NCI-H345 (cell line): ENCODE results near the gene HOXB5.

Experiments used
- DNase-seq: peaks from one replicate; lab custom pipeline; 2025; lab: John Stamatoyannopoulos, UW

HOXB5 gene

DNA sequence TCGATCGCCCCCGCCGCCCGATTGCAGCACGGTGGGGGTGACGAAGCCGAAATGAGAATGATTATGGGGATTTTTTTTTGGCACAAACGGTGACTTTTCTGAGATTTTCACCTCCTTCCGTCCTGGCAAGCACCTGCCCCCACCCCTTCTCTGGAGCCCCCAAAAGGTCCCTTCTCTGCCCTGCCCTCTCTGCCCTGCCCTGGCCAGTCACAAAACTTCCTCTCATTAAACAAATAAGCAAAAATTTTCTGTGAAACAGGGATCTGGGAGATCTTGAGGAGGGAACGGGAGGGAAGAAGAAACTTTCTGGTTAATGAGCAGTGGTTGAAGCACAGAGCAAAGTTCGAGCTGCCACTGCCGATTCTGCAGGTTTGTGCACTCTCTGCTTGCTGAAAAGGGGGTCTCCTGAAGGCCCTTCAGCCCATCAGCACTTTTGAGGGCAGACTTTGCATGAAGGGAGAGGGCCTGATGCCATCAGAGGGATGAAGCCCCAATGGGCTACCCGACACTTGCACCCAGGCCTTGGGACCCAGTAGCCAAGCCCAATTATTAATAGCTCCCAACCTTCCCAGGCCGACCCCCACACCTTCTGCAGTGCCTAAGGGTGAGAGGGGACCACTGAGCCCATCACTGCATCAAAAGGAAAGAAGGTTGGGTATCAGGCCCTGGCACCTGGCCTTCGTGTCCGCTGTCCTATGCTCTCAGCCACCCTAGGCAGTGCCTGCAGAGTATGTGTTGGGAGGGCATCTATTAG lies 22.6 kb upstream of the HOXB5 start:
- DNase-seq = no peak

DNA sequence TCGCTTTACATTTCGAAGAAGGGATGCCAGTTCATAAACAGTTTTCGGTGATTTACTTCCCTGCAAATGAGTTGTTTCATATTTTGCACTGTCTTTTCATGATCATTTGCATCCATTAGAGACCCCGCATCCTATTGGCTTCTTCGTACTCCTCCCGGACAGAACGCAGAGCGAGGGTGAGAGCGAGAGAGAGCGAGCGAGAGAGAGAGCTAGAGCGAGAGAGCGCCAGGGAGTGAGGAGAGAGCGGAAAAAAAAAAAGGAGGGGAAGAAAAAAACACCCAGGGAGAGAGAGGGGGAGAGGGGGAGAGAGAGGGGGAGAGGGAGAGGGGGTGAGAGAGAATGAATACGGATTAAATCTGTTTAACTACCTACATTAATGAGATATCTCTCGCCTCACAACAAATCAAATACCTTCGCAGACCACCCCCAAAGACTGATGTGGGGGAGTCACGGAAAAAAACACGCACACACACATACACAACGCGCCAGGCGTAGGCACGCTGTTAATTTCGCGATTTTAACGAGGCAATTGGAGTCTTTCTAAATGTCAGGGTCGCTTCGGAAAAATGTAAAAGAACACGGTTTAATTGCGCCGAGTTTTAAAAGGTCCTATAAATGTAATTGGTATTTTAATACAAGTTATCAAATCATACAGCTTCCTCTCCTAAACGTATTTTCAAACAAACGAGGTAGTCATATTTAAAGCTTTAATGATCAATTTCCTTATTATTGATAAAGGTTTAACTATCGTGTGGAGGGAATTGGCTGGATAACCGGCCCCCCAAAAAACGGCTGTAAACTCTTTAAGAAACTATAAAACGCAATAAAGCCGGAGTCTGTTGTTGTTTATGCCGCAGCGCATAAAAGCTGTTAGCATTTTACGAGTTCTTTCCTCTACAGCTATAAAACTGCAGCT lies 21.7 kb upstream of the HOXB5 start, which contains the start of gene HOXB8:
Gene HOXB8, minus strand, starts transcription at position 246 of the 916 bp plus-strand sequence. CDS start 588 bp downstream, outside the sequence.
- no peak for DNase-seq

DNA sequence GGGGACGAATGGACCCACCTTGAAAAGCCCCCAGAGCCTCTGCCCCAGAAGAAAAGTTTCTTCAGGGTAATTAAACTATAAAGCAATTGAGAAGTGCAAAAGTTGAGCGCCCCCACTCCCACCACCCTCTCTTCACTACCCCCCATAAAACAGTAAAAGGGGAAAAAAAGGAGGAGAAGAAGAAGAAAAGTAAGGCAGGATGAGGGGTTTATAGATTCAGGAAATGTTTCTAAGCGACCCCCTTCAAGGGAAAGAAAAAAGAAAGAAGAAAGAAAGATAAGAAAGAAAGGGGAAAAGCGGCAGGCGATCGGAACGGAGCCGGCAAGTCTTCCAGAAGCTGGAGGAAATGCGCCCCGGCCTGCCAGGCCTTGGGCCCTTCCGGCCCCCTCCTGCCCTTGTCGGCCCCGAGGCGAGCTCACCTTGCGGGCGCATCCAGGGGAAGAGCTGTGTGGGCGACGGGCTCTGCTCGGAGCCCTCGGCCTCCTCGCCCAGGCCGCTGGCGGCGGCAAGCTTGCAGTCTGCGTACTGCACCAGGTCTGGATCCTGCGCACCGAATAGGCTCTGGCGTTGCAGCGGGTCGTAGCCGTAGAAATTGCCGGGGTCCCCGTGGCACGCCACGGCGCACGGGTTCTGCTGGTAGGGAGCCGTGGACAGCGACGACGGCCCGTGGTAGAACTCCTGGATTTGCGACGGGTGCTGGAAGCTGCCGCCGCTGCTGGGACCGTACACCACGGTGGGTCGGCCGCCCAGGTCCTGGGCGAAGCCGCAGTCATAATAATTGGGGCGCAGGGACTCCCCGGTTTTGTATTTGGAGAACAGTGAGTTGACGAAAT lies 20.5 kb upstream of the HOXB5 start:
- DNase-seq = no peak

DNA sequence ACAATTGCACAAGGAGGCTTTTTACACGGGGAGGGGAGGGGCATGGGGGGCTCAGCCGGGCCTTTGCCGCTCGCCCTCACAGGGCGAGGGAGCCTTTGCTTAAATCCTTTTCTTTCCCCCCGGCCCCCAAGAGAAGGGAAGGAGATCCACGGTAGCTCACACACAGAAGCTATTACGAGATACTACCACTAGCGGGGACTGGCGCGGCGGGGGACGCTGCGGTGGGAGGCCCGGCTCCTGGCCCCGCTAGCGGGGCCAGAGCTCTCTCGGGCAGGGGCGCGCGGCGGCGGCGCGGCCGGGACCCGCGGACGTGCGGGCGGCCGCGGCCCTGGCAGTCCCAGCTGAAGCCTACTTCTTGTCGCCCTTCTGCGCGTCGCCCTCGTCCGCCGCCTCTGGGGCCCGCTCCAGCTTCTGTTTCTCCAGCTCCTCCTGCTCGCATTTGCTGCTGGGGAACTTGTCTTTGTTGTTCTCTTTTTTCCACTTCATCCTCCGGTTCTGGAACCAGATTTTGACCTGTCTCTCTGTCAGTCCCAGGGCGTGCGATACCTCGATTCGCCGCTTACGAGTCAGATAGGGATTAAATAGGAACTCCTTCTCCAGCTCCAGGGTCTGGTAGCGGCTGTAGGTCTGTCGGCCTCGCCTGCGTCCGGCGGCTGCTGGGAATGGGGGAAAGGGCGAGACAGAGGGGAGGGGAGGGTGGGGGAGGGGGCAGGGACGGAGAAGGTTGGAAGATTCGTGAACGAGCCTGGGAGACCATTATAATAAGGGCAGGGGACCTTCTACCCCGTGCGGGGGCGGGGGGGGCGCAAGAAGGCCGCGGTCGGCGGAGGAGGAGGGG lies 19.5 kb upstream of the HOXB5 start:
- DNase-seq = peak; percentile 65

DNA sequence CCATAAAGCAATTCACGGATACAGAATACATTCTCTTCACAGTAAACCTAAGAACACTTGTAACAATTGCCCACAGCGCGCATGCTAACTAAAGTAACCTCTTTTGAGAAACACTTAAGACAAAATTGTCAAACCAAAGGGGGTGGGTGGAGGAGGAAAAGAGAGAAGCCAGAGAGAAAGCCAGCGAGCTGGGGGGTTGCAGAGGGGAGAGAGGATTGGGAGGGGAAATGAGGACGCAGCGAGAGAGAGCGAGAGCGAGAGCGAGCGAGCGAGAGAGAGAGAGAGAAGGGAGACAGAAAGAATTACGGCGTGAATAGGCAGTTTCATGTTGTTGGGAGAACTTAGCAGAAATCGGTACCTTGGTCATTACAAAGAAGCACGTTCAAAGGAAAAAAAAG lies 18.9 kb upstream of the HOXB5 start:
- DNase-seq = peak; percentile 87

DNA sequence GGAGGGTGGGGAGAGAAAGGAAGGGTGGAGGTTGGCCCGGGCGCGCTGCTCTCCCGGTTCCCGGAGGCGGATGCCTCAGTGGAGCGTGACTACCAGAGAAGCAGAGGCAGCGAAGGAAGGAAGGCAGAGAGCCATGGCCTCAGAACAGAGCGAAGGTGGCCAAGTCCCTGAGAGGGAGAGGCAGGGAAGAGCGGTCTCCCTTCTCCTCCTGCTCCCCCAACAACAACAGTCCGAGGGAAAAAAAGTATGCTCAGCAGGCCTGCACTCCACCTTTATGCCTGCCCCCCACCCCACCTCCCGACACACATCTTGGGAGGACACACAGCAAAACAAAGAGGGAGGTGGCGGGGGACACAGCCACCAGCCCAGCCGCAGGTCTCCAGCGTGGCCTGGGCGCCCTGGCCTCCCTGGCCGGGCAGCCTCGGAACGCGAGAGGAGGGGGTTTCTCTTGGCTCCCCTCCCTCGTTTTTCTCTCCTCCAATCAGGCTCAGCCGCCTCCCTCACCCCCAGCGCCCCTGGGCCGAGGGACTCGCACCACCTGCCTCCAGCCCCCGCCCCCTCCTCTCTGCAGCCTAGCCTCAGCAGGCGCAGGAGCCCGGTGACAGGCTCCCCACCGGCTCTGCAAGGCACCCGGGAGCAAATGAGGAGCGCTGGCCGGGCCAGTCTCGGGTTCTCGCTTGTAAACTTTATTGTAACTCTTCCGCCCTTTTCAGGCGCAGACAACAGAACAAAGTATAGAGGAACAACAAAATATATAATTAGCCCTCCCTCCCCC lies 18.3 kb upstream of the HOXB5 start:
- DNase-seq = peak; percentile 97

DNA sequence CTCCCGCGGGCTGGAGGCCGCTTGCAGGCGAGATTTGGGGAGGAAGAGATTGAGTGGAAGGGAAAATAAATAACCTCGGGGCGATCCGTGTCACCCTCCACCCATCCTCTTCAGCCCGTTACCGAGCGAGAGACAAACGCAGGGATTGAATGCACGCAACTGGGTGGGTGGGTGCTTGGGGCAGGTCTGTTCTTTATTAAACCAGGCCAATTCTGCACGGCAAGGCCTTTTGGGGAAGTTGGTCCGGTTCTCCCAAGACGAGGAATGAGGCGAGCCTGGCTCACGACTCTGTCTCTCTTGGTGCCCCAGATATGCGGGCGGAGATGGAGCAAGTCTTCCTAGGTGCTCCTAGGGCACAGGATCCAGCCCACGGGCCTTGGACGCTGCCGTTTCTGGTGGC lies 17.6 kb upstream of the HOXB5 start:
- peak; percentile 75 for DNase-seq

DNA sequence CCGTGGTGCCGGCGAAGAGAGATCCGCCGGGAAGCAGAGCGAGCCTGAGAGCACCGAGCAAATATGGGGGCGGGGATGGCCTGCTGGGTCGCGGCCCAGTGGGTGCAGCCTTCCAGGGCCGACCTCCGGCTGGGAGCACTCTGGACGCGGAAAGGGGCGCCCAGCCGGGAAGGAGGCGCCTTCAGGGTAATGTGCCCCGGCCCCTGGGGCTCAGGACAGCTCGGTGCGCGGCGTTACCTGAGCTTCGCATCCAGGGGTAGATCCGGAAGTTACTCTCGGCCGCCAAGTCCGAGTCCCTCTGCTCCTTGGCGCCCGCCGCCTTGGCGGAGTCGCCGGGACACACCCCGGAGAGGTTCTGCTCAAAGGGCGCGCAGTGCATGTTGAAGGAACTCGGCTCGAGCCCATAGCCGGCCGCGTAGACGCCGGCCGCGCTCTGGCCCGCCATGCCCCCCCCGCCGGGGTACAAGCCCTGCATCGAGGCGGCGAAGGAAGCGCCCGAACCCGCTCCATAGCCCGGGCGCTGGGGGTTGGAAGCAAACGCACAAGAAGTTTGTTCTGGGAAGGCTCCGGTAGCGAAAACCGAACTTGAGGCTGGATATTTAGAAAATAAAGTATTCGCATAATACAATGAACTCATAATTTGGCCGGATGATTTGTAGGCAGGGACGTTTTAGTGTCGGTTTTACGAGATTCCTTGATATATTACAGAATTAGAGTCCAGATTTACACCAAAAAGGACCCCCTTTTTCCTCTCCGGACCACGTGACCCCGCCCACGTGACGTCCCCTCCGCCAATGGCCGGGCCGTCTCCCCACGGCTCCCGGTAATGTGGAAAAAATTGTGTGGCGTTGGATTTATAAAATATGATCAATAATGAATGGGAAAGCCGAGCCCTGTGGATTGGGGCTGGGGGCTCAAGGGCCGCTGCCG lies 17.0 kb upstream of the HOXB5 start, which contains the start of gene HOXB7:
Gene HOXB7, minus strand, starts transcription at position 736 of the 930 bp plus-strand sequence. Its CDS starts 99 bp downstream, at position 637.
- peak; percentile 82 for DNase-seq

DNA sequence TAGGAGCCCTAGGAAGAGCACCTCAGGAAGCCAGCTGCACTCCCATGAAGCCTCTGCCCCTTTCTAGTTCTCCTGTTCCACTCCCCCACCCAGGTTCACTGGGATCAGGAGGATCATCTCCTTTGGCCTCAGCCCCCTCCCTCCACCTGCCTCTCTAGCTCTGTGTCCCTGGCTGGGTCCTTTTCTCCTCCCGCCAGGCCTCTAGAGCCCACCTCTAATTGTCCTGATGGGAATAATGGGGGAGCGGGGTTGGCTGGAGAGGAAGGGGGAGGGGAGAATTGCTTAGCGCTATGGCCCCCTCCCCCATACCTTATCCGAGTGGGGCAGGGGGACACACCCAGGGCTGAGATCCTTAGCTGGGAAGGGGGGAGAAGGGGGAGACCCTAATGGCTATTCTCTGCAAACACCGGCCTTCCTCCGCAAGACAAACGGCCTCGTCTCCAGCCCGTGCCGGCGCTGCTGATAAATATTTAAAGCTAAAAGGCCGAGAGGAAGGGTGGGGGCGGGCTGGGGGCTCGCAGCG lies 16.2 kb upstream of the HOXB5 start:
- peak; percentile 37 for DNase-seq

DNA sequence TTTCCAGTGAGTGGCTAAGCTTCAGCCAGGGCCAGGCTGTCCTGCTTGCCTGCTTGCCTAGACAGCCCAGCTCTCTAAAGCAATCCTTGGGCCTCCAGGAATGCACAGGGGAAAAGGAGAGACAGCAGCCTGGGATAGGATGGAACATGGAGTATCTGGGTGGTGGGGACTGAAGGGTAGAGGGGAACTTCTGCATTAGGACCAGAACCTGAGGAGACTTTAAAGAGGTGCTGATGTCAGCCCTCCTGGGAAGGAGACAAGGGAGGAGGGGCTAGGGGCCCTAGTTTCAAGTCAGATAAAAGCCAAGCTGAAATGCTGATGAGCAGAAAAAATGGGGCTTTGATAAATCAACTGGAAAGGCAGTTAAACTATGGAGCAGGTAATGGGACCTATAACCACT lies 15.5 kb upstream of the HOXB5 start:
- DNase-seq = no peak

DNA sequence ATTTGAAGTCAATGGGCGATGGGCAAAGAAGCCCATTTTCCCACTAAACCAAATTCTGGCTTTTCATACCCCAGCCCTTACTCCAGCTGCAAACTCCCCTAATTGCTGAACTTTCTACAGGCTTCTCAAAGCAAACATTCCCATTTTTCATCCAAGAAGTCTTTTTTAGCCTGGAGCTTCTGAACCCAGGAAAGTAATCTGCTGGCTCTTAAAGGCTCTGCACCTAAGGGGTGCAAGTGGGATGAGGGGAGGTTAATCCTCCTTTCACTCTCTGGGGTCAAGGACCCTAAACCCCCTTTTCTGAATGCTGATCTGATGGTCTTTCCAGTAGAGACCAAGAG lies 14.9 kb upstream of the HOXB5 start:
- no peak for DNase-seq

DNA sequence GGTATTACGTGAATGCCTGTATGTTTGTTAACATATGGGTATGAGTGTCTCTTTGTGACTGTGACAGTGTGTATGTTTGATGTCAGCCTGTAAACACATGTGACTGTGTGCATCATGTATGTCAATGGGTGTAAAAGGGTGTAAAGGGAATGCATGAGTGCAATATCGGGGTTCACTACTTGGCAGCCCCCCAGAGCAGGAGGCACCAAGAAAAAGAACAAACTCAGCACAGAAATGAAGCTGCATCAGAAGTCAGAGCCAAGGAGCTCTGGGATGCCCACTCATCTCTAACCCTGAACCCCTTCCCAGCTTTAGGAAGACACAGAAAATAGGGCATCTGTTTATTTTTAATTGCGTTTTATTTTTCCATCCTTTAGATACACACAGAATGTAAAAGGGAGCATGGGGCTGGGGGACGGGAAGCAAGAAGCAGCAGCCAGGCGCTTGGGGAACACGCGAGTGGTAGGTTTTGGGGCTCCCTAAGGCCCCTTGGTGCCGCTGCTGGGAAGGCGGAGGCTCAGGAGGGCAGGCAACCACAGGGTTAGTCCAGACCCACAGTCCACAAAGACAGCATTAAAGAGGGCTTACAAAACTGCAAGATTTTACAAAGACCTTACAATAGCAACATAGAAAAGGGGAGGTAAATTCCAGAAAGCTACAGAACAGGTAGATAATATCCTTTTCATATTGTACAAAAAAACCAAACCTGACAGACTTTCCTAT lies 13.5 kb upstream of the HOXB5 start:
- no peak for DNase-seq

DNA sequence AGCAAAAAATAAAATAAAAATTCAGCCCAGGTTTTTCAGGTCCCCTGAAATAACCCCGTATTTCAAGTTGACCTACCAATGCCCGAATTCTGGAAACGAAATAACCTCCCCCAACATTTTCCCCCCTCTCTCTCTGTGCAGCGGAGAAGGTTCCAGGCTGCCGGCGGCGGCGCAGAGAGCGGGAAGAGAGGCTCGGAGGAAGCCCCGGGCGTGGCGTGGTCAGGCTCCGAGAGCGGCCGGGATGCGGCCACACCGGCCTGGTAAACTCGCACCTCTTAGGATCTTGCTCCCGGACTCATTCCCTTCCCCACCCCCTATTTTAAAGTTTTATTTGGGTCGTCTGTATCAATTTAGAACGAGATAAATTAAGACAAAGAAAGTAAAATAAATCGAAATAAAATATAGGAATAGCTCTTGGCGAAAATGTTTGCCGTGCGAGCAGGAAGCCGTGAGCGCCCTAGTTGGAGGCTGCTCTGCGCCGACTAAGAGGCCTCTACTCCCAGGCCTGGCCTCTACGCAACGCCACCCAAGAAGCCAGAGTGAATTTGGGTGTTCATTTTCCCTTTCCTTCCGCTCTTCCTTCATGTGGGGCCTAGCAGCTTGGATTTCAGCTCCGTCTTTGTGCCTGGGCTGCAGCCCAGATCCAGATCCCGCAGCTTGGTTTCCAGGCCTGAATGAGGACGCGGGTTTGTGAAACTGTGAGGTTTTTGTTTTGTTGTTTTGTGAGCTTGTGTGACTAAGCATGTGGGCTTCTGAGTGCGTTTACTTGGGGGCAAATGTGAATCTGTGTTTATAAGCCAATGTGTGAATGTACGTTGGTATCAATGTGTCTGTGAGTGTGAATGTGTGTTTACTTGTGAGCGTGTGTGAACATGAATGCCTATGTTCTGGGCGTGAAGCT lies 12.7 kb upstream of the HOXB5 start:
- DNase-seq = no peak

DNA sequence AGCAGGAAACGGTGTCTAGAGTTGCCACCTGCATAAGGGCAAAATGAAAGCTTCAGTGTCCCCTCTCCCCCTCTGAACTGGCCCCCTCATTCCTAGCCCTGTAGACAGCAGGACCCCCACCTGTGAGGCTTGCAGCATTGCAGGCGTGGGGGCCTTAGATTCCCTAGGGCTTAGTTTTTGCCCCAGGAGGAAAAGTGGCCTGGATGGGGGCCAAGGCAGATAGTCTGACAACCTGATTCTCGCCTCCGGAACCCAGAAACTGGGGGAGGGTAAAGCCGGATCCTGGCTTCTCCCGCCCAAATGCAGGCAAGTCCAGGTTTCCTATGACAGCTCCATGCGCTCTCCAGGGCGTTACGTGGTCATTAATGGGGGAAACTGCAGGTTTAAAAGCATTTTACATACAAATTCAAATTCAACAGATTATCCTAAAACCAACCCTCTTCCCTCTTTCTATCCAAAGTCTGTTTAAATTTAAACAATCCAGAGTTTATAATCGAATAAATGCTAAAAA lies 11.9 kb upstream of the HOXB5 start:
- DNase-seq = no peak

DNA sequence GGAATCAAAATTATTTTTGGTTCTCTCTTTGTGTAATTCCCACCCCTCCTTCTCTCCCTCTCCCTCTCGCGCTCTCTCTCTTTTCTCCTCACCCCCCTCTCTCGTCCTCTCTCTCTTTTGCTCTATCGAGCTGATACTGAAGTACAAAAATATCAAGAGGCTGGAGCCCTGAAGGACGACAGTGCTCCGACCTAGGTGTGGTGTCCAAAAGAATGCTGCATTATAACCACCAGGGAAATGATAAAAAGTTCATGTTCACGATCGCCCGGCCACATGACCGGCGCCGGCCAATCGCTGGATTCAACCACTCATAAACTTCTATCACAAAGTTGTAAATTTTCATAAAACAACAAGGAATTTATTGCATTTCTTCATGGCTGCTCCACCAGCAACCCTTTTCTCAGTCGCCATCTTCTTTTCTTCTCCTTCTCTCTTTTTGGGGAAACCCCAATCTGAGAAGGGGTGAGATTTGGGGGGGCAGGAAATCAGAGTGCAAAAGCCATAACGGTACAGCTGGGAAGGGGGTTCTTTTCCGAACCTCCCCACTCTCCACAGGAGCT lies 11.3 kb upstream of the HOXB5 start, which contains the start of gene HOXB6:
Gene HOXB6, minus strand, starts transcription at position 217 of the 560 bp plus-strand sequence. CDS start 6,836 bp downstream, outside the sequence.
- DNase-seq = no peak

DNA sequence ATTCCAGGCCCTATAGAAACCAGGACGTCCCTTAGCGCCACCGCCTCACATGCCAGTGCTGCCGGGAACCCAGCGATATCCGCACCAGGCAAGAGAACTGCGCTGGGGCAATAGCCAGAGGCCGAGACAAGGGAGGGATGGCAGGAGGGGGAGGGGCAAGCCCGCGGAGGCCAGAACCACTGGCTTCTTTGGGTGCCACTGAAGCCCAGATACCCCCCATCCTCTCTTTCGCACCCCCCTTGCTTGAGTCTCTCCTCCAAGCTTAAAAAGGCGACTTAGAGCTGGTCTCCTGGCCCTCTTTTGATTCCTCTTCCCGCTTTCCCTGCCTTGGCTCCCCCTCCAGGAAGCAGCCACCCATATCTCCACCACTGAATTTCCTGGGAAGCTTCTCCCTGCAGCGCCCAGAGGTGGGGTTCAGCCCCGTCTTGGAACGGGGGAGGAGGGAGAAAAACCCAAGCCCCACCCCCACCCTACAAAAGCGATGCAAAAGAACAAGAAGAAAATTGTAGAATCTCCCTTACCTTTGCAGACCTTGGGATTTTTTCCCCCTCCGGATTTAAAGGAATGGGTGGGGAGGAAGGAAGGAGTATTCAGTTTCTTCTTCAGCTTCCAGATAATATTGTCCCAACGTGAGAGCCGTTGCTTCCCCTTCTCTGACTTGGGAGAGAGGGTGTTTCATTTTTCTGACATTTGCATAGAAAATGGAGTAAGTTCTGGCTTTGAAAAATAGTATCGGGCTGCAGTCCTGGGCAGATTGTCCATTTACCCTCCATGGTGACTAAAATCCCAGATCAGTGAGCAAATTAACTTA lies 10.6 kb upstream of the HOXB5 start:
- no peak for DNase-seq
